ENCODE data around the gene PLEKHH1.
A peak's percentile ranks its signal among the peaks of the same experiment; 100 is the strongest.

Gene PLEKHH1

DNA sequence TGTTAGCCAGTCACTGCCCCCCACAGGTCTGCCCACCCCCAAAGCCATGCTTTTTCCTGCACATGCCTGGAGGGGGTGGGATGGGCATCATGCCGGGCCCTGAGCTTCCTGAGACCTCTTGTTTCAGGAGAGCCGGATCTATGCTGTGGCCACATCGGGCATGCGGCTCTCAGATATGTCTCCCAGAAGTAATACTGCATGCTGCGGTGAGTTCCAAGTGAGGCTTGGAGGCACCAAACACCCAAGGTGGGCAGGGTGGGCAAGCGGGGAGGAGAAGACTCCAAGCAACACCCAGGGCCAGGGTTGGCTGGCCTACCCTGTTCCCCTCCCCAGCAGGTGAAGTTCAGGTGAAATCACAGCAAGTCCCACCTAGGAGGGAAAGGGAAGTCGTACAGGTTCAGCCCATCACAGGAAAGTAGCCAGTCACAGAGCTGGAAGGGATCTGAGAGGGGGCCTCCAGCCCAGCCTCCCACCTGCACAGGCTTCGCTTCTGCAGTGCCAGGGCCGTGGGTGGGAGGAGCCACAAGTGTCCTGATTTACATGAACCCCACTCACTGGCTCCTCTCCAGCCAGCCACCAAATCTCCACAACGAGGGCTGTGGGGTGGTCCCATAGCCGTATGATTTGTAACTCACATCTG lies 36.0 kb downstream of the PLEKHH1 start:
- in situ Hi-C loops (cut with HindIII; ENCODE audit: low pct_ligation_motif_present, low sequenced_read_pairs): no loop called here

DNA sequence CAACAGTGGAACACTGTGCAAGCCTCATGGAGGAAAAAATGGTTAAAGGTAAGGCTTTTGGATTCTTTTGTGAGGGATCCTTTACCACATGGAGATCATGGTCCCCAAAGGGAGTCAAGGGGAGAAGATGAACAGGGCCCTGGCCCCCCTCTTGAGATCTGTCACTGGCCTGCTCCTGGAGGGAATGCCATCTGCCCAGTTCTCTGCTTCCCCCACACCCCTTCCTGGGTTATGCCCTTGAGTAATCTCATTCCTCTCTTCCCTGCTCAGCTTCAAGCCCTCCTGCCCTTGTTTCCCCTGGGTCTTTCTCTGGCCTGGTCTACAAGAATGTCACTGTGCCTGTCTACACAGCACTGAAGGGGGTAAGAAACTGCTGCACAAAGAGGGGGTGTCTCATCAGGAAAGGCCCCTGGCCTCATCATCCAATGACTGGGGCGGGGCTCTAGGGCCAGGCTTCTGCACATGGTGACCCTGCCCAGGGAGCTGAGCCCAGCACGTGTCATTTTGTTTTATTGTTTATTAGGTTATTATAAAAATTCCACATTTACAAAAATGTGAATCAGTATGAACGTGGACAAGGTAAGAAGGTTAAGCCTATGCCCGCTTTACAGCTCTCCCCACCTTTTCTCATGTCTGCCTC lies 36.7 kb downstream of the PLEKHH1 start:
- Histone ChIP-seq H3K27me3 (replicated peaks) (no peaks in the 10 kb centered on the region), H3K27ac (no peak overlapping the region), H3K4me3 (ENCODE audit: low read depth, low read length) (no peak overlapping the region), H3K36me3 (replicated peaks) (no peaks in the 10 kb centered on the region)
- in situ Hi-C loops (cut with HindIII; ENCODE audit: low pct_ligation_motif_present, low sequenced_read_pairs): no loop called here
- TF ChIP-seq, protein P1, sequence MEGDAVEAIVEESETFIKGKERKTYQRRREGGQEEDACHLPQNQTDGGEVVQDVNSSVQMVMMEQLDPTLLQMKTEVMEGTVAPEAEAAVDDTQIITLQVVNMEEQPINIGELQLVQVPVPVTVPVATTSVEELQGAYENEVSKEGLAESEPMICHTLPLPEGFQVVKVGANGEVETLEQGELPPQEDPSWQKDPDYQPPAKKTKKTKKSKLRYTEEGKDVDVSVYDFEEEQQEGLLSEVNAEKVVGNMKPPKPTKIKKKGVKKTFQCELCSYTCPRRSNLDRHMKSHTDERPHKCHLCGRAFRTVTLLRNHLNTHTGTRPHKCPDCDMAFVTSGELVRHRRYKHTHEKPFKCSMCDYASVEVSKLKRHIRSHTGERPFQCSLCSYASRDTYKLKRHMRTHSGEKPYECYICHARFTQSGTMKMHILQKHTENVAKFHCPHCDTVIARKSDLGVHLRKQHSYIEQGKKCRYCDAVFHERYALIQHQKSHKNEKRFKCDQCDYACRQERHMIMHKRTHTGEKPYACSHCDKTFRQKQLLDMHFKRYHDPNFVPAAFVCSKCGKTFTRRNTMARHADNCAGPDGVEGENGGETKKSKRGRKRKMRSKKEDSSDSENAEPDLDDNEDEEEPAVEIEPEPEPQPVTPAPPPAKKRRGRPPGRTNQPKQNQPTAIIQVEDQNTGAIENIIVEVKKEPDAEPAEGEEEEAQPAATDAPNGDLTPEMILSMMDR (IDR thresholded peaks at IDR 0.05; ENCODE audit: low read depth, low read length, missing control alignments): no peak
- DNase-seq: no peak

More for the DNA sequence above, 36.0 kb downstream of the PLEKHH1 start:
- DNase-seq: no peak
- Histone ChIP-seq H3K36me3 (replicated peaks) (no peaks in the 10 kb centered on the region), H3K4me3 (ENCODE audit: low read depth, low read length) (no peak overlapping the region), H3K27me3 (replicated peaks) (no peaks in the 10 kb centered on the region), H3K27ac (no peak overlapping the region)
- TF ChIP-seq, protein P1 (IDR thresholded peaks at IDR 0.05; ENCODE audit: low read depth, low read length, missing control alignments): no peak

DNA sequence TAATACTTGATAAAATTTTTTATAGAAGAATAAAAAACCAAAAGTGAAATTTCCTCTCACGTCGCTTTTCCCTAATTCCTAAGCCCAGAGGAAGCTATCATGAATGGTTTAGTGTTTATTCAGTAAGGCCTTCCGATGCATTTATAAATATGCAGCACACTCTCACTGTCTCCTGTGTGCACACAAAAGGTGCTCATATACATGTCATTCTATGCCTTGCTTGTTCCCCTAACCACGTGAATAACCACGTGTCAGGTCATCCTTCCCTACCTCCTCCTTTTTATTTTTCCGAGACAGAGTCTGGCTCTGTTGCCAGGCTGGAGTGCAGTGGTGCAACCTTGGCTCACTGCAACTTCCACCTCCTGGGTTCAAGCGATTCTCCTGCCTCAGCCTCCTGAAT lies 37.4 kb downstream of the PLEKHH1 start:
- H3K36me3 ChIP-seq (replicated peaks): no peaks in the 10 kb centered on the region
- TF ChIP-seq, protein P1 (IDR thresholded peaks at IDR 0.05; ENCODE audit: low read depth, low read length, missing control alignments): no peak
- DNase-seq: no peak
- in situ Hi-C loops (cut with HindIII; ENCODE audit: low pct_ligation_motif_present, low sequenced_read_pairs): no loop called here
- H3K4me3 ChIP-seq (ENCODE audit: low read depth, low read length): no peak overlapping the region
- H3K27me3 ChIP-seq (replicated peaks): no peaks in the 10 kb centered on the region
- H3K27ac ChIP-seq: no peak overlapping the region

DNA sequence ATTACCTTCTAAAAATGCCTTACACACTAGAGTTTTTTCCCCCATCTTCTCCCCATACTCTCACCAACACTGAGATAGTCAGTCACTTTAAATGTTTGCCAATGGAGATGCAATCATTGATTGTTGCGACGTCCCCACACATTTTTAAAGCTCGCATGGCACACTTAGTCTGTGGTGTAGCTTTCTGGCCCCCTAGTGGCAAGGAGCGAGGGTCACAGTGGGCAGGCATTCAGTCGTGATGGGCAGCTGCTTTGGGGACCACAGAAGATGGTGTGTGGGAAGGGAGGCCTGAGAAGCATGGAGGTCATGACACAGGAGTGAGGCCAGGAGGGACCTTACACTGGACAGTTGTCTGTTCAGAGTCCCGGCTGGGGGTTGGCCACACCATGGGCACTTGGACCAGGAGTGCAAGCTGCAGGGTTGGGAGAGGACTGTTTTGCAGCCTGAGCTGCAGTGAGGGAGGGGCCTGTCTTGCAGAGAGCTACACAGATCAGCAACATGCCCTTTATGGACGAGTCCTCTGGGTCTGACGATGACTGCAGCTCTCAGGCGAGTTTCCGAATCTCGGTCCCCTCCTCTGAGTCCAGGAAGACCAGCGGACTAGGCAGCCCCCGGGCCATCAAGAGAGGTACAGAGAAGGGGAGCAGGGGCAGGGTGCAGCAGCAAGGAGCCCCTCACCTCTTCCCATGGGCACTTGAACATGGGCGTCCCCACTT lies 38.3 kb downstream of the PLEKHH1 start:
- Histone ChIP-seq H3K27ac (no peak overlapping the region), H3K27me3 (replicated peaks) (no peaks in the 10 kb centered on the region), H3K36me3 (replicated peaks) (no peaks in the 10 kb centered on the region), H3K4me3 (ENCODE audit: low read depth, low read length) (no peak overlapping the region)
- DNase-seq: peak; percentile 47
- in situ Hi-C loops (cut with HindIII; ENCODE audit: low pct_ligation_motif_present, low sequenced_read_pairs): no loop called here
- TF ChIP-seq, protein P1 (IDR thresholded peaks at IDR 0.05; ENCODE audit: low read depth, low read length, missing control alignments): peak; percentile 99

DNA sequence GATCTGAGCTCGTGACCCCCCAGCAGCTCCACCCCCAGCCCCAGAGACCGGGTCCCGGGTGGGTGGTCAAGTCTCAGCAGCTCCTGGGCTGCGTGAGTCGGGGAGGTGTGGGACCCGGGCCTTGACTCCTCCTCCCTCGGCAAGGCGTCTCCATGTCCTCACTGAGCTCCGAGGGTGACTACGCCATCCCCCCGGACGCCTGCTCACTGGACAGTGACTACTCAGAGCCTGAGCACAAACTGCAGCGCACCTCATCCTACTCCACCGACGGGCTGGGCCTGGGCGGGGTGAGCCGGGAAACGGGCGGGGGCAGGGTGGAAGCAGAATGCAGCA lies 38.9 kb downstream of the PLEKHH1 start:
- in situ Hi-C loops (cut with HindIII; ENCODE audit: low pct_ligation_motif_present, low sequenced_read_pairs): no loop called here

More for the DNA sequence above, 38.9 kb downstream of the PLEKHH1 start:
- Histone ChIP-seq H3K36me3 (replicated peaks) (no peaks in the 10 kb centered on the region), H3K4me3 (ENCODE audit: low read depth, low read length) (no peak overlapping the region), H3K27me3 (replicated peaks) (no peaks in the 10 kb centered on the region), H3K27ac (no peak overlapping the region)
- DNase-seq: no peak
- TF ChIP-seq, protein P1 (IDR thresholded peaks at IDR 0.05; ENCODE audit: low read depth, low read length, missing control alignments): no peak

Data from brain microvascular endothelial cell (primary cell).